Endothelial cell of umbilical vein (primary cell): Measurements from ENCODE around the gene WHRN. TPM values are rescaled to one million over a fixed set of nuclear protein-coding genes. Genes with fewer than 3 reads are reported as not detected.

Source experiments
- BruUV-seq: library from RNA; stranded (reverse); fragments of 400-500 nt; replicated peaks from 2 replicates; lab custom pipeline; 2021; lab: Mats Ljungman, UMichigan
- CTCF ChIA-PET: fragments of 300-600, 350-600 bp; sonication (Branson Sonifier 250); formaldehyde crosslinking; loops from one replicate; lab custom pipeline; 2021; ENCODE audit warnings: antibody characterized with exemption, inconsistent platforms; lab: Charles Lee
- POLR2A ChIA-PET: fragments of 300-600, 350-600 bp; sonication (Branson Sonifier 250); formaldehyde crosslinking; loops from one replicate; lab custom pipeline; 2021; ENCODE audit warnings: antibody characterized with exemption, inconsistent platforms; lab: Charles Lee
- DNase-seq: peaks from one replicate; pipeline ENCODE4 v3.0.0-alpha.2; 2011; ENCODE audit warnings: low read depth, low spot score
- FAIRE-seq: peaks from 2 replicates; lab custom pipeline; 2011; peaks lifted over from hg19 to GRCh38; lab: Jason Lieb, UNC
- H2AFZ ChIP-seq: 2 replicates; pipeline ENCODE4 v1.6.0; 2012; ENCODE audit warnings: low read depth, low read length, control low read depth, inconsistent platforms
- H3K27ac ChIP-seq: 2 replicates; pipeline ENCODE4 v1.5.1; 2011; ENCODE audit warnings: low read depth, mild to moderate bottlenecking, control low read depth, low read length, moderate library complexity; ENCODE audit not compliant: insufficient read depth
- H3K27me3 ChIP-seq, 2 experiments: 2 replicates each; pipeline versions ENCODE4 v1.6.0 to v1.6.1; 2011; ENCODE audit warnings: low read length in 2 of 2, mixed read lengths in 1 of 2; ENCODE audit not compliant: control insufficient read depth in 2 of 2, insufficient read depth in 2 of 2
- H3K36me3 ChIP-seq, 2 experiments: 2 replicates in 1 of 2; 3 replicates in 1 of 2; pipeline ENCODE4 v1.5.1; 2011; ENCODE audit warnings: low read length in 2 of 2, mild to moderate bottlenecking in 1 of 2, moderate library complexity in 1 of 2; ENCODE audit not compliant: control insufficient read depth in 2 of 2, insufficient read depth in 2 of 2; ENCODE audit errors: extremely low read depth in 1 of 2
- H3K4me1 ChIP-seq: 3 replicates; pipeline ENCODE4 v1.5.1; 2011; ENCODE audit warnings: mild to moderate bottlenecking, low read length; ENCODE audit not compliant: control insufficient read depth, insufficient read depth; ENCODE audit errors: extremely low read depth
- H3K4me2 ChIP-seq: 2 replicates; pipeline ENCODE4 v1.6.1; 2011; ENCODE audit warnings: low read length, control low read depth, mixed read lengths; ENCODE audit not compliant: insufficient read depth
- H3K4me3 ChIP-seq, 3 experiments: fragments of 200-600 bp in 1 of 3; sonication (generic), shearing (Covaris generic) in 1 of 3; replicated peaks in 1 of 3; 2 replicates each; pipeline ENCODE4 v1.5.1; 2011 to 2016; ENCODE audit warnings: control low read depth in 3 of 3, low read length in 3 of 3, mild to moderate bottlenecking in 2 of 3, inconsistent platforms in 1 of 3, low read depth in 1 of 3, moderate library complexity in 1 of 3; ENCODE audit not compliant: insufficient read depth in 1 of 3
- H3K79me2 ChIP-seq: 2 replicates; pipeline ENCODE4 v1.6.0; 2012; ENCODE audit warnings: low read length, inconsistent platforms; ENCODE audit not compliant: control insufficient read depth, insufficient read depth
- H3K9ac ChIP-seq: replicated peaks from 2 replicates; pipeline ENCODE3; 2011; ENCODE audit warnings: low read length, control low read depth; ENCODE audit not compliant: insufficient read depth; ENCODE audit errors: extremely low read depth
- H3K9me1 ChIP-seq: replicated peaks from 3 replicates; pipeline ENCODE4 v1.6.0; 2011; ENCODE audit warnings: mild to moderate bottlenecking, low read length; ENCODE audit not compliant: control insufficient read depth, insufficient read depth; ENCODE audit errors: extremely low read depth
- H3K9me3 ChIP-seq: replicated peaks from 2 replicates; pipeline ENCODE4 v1.5.1; 2012; ENCODE audit warnings: low read length, inconsistent platforms; ENCODE audit not compliant: control insufficient read depth, insufficient read depth
- H4K20me1 ChIP-seq: replicated peaks from 2 replicates; pipeline ENCODE3; 2011; ENCODE audit warnings: mild to moderate bottlenecking, low read length; ENCODE audit not compliant: control insufficient read depth, insufficient read depth; ENCODE audit errors: extremely low read depth
- EZH2 ChIP-seq: IDR thresholded peaks from 2 replicates; pipeline ENCODE4 v1.6.1; 2012; ENCODE audit warnings: borderline replicate concordance, low read depth, mild to moderate bottlenecking, moderate library complexity, low read length, inconsistent platforms; ENCODE audit not compliant: severe bottlenecking
- FOS ChIP-seq: IDR thresholded peaks from 2 replicates; pipeline ENCODE4 v1.6.1; 2011; ENCODE audit warnings: mild to moderate bottlenecking, low read length, moderate library complexity, borderline replicate concordance; ENCODE audit not compliant: insufficient read depth
- GATA2 ChIP-seq: IDR thresholded peaks from 2 replicates; pipeline ENCODE4 v1.7.0; 2011; ENCODE audit warnings: low read depth, mild to moderate bottlenecking, moderate library complexity, mixed read lengths, low read length; ENCODE audit not compliant: insufficient read length, insufficient read depth
- JUN ChIP-seq: IDR thresholded peaks from 2 replicates; pipeline ENCODE4 v1.6.1; 2011; ENCODE audit warnings: borderline replicate concordance, low read depth; ENCODE audit not compliant: insufficient read length, insufficient read depth
- MYC ChIP-seq: IDR thresholded peaks from one replicate; pipeline ENCODE4 v1.6.1; 2011; ENCODE audit warnings: mild to moderate bottlenecking, low read depth, low read length
- POLR2A ChIP-seq: IDR thresholded peaks from 2 replicates; pipeline ENCODE4 v1.6.1; 2012; ENCODE audit warnings: low read depth, mild to moderate bottlenecking, control low read depth, low read length
- POLR2AphosphoS5 ChIP-seq: IDR thresholded peaks from 2 replicates; pipeline ENCODE4 v1.6.1; 2012; ENCODE audit warnings: low read depth, mild to moderate bottlenecking, control low read depth, low read length, moderate library complexity; ENCODE audit not compliant: insufficient read depth
- dilution Hi-C: fragments of 300-500 bp; cut with MboI; formaldehyde crosslinking; loops from one replicate; pipeline ENCODE4 v1.15.0; 2019; ENCODE audit warnings: low sequenced_read_pairs; ENCODE audit not compliant: extremely low pct_ligation_motif_present
- intact Hi-C: fragments of 100-400 bp; cut with micrococcal nuclease; formaldehyde crosslinking; loops from one replicate; pipeline ENCODE4 v1.10.0; 2022
- polyA plus RNA-seq, 4 experiments: library from polyadenylated mRNA; depleted of rRNA in 3 of 4; stranded (reverse) in 3 of 4; unstranded in 1 of 4; fragments of >200 nt; gene quantifications; 2 replicates each; pipeline versions ENCODE4 v1.2.1 to v1.2.3, GENCODE V29; 2011 to 2012; ENCODE audit warnings: missing spikeins in 1 of 4
- total RNA-seq: library from RNA; stranded (reverse); gene quantifications from 2 replicates; pipeline ENCODE4 v1.2.3, GENCODE V29; 2021
- TF ChIP-seq, protein P1 (sequence below): IDR thresholded peaks from 2 replicates; pipeline ENCODE4 v1.6.1; 2011; ENCODE audit not compliant: insufficient read depth, insufficient read length
- TF ChIP-seq, protein P2 (sequence below), 2 donors: IDR thresholded peaks; 1 replicate in 1 of 2; 2 replicates in 1 of 2; pipeline ENCODE4 v1.5.1; 2011; ENCODE audit warnings: low read length in 2 of 2, mild to moderate bottlenecking in 2 of 2, moderate library complexity in 2 of 2, control low read depth in 1 of 2, inconsistent platforms in 1 of 2, low read depth in 1 of 2; ENCODE audit not compliant: insufficient read depth in 1 of 2; ENCODE audit errors: extremely low read depth in 1 of 2

WHRN gene
- total and polyA plus RNA-seq, 2 donors (not counting 3 experiments of a cell fraction or from before 2014, with no cell fraction given): 0.35 to 0.69 TPM

DNA sequence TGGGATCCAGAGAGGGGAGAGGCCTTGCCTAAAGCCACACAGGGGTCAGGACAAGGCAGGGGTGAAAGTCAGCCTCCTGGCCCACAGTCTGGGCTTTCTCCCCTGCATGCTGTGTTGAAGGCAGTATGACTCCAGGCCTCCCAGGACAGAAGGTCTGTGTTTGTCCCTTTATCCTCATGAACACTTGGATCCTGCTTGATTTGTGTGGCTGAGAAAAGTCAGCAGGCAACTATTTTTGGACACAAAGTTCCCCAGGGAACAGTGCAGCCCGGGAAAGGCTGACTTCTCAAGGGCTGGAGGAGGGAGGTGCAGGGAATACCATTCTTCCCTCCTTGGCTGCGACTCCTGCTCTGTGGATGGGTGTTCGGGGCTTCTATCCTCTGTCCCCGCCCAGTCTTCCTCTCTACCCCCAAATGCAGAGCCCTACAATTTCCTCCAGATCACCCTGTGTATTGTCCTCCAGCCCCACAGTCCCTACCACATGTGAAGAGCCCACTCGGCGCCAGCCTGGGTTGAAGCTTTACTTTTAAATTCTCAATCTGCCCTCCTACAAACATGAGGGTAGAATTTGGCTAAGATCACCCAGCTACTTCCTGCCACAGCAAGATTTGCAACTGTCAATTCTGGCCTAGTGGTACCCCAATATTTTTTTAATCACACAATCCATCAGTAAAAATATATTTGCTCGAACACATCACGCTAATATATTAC, 121.6 kb downstream of the WHRN start:
- Histone ChIP-seq H3K36me3 (peaks cover 3 to 5% of the 10 kb centered on the region in 2 experiments), H3K4me2 (no peak overlapping the region), H3K27me3 (no peaks in the 10 kb centered on the region), H3K27ac (no peak overlapping the region), H3K9me1 (no peaks in the 10 kb centered on the region), H2AFZ (no peak overlapping the region), H3K9me3 (no peaks in the 10 kb centered on the region), H4K20me1 (no peaks in the 10 kb centered on the region), H3K4me3 (no peak overlapping the region), H3K4me1 (peaks cover 31% of the 10 kb centered on the region), H3K79me2 (peaks cover 6% of the 10 kb centered on the region), H3K9ac (no peak overlapping the region)
- CTCF ChIA-PET: no interaction called here
- dilution Hi-C loops: no loop called here
- no peak for DNase-seq
- POLR2A ChIA-PET: no interaction called here
- no peak for FAIRE-seq
- no TSS peak for BruUV-seq
- TF ChIP-seq, protein P1, sequence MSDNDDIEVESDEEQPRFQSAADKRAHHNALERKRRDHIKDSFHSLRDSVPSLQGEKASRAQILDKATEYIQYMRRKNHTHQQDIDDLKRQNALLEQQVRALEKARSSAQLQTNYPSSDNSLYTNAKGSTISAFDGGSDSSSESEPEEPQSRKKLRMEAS: no peak
- TF ChIP-seq JUN: no peak
- TF ChIP-seq POLR2A: no peak
- no peak for TF ChIP-seq MYC
- intact Hi-C loops: no loop called here

DNA sequence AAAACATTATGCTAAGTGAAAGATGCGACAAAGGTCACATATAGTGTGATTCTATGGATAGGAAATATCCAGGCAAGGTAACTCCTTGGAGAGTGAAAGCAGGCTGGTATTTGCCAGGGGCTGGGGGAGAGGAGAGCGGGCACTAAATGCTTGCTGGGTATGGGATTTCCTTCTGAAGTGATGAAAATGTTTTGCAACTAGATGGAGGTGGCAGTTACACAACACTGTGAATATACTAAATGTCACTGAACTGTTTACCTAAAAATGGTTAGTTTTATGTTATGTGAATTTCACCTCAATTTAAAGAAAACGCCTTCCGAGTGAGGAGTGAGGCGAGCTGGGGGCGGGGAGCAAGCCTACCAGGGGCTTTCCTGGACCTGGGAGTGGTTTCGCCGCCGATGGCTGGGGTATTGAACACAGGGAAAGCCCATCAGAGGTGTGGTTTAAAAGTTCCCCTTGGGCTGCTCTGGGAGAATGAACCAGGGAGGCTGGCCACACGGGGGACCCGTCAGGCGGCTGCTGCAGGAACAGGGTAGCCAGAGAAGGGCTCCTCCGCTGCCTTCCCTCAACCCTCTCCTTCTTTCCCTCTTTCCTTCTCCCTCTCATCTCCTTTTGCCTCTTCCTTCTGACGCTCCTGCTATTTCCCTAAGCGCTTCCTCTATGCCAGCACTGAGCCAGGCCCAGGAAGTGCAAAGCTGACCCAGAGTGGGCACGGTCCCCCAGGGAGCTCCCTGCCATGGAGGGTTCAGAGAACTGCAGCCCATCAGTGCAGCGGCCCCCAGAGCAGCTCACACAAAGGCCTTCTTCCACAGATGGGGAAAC, 122.4 kb downstream of the WHRN start:
- Histone ChIP-seq H2AFZ (no peak overlapping the region), H3K9me3 (no peaks in the 10 kb centered on the region), H3K36me3 (peaks cover 3 to 5% of the 10 kb centered on the region in 2 experiments), H3K4me3 (no peak overlapping the region), H3K9ac (no peak overlapping the region), H4K20me1 (no peaks in the 10 kb centered on the region), H3K79me2 (peaks cover 6% of the 10 kb centered on the region), H3K9me1 (no peaks in the 10 kb centered on the region), H3K4me2 (no peak overlapping the region), H3K27me3 (no peaks in the 10 kb centered on the region), H3K4me1 (peaks cover 24% of the 10 kb centered on the region), H3K27ac (no peak overlapping the region)
- TF ChIP-seq FOS (no peak), GATA2 (no peak), MYC (no peak), POLR2A (no peak), POLR2AphosphoS5 (no peak), JUN (no peak), EZH2 (no peak)
- TF ChIP-seq, protein P2, sequence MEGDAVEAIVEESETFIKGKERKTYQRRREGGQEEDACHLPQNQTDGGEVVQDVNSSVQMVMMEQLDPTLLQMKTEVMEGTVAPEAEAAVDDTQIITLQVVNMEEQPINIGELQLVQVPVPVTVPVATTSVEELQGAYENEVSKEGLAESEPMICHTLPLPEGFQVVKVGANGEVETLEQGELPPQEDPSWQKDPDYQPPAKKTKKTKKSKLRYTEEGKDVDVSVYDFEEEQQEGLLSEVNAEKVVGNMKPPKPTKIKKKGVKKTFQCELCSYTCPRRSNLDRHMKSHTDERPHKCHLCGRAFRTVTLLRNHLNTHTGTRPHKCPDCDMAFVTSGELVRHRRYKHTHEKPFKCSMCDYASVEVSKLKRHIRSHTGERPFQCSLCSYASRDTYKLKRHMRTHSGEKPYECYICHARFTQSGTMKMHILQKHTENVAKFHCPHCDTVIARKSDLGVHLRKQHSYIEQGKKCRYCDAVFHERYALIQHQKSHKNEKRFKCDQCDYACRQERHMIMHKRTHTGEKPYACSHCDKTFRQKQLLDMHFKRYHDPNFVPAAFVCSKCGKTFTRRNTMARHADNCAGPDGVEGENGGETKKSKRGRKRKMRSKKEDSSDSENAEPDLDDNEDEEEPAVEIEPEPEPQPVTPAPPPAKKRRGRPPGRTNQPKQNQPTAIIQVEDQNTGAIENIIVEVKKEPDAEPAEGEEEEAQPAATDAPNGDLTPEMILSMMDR (IDR thresholded peaks at IDR 0.05; ENCODE audit: extremely low read depth in 1 of 2, insufficient read depth in 1 of 2, low read depth in 1 of 2, low read length in 2 of 2): no peak
- TF ChIP-seq, protein P1: no peak
- no peak for FAIRE-seq
- DNase-seq: no peak
- POLR2A ChIA-PET: no interaction called here
- no TSS peak for BruUV-seq
- intact Hi-C loops (no loop called here), dilution Hi-C loops (no loop called here)
- CTCF ChIA-PET: no interaction called here
